HL-60 (cell line): Measurements from ENCODE around the gene TMEM151A.

ENCODE experiments used
- DNase-seq, 2 experiments: peaks; one replicate each; pipeline ENCODE4 v3.0.0-alpha.2; 2010 to 2020; ENCODE audit warnings: low read depth in 1 of 2, low spot score in 1 of 2
- H3K27ac ChIP-seq: fragments of 250-450 bp; sonication (Bioruptor Pico); replicated peaks from 2 replicates; pipeline ENCODE4 v1.5.1; 2020; ENCODE audit warnings: mild to moderate bottlenecking, moderate library complexity
- H3K27me3 ChIP-seq: fragments of 250-450 bp; sonication (Bioruptor Pico); 2 replicates; pipeline ENCODE4 v1.5.1; 2021; ENCODE audit warnings: mild to moderate bottlenecking, moderate library complexity; ENCODE audit not compliant: insufficient read depth, poor library complexity, severe bottlenecking
- H3K4me3 ChIP-seq: replicated peaks from 2 replicates; pipeline ENCODE4 v1.5.1; 2011; ENCODE audit warnings: mild to moderate bottlenecking, control low read depth, low read length; ENCODE audit not compliant: insufficient read depth
- GABPA ChIP-seq: IDR thresholded peaks from 2 replicates; pipeline ENCODE4 v1.6.1; 2012; ENCODE audit warnings: low read depth
- POLR2AphosphoS5 ChIP-seq: IDR thresholded peaks from 2 replicates; pipeline ENCODE4 v1.6.1; 2012; ENCODE audit warnings: low read depth
- SPI1 ChIP-seq: IDR thresholded peaks from 2 replicates; pipeline ENCODE4 v1.6.1; 2012; ENCODE audit warnings: low read depth, mild to moderate bottlenecking, borderline replicate concordance
- TF ChIP-seq, protein P1 (sequence below): IDR thresholded peaks from 2 replicates; pipeline ENCODE4 v1.6.1; 2012; ENCODE audit warnings: low read depth; ENCODE audit not compliant: insufficient replicate concordance
- TF ChIP-seq, protein P2 (sequence below): IDR thresholded peaks from one replicate; pipeline ENCODE4 v1.5.1; 2011; ENCODE audit warnings: low read length, control low read depth, inconsistent platforms; ENCODE audit not compliant: insufficient read depth

Gene TMEM151A

DNA sequence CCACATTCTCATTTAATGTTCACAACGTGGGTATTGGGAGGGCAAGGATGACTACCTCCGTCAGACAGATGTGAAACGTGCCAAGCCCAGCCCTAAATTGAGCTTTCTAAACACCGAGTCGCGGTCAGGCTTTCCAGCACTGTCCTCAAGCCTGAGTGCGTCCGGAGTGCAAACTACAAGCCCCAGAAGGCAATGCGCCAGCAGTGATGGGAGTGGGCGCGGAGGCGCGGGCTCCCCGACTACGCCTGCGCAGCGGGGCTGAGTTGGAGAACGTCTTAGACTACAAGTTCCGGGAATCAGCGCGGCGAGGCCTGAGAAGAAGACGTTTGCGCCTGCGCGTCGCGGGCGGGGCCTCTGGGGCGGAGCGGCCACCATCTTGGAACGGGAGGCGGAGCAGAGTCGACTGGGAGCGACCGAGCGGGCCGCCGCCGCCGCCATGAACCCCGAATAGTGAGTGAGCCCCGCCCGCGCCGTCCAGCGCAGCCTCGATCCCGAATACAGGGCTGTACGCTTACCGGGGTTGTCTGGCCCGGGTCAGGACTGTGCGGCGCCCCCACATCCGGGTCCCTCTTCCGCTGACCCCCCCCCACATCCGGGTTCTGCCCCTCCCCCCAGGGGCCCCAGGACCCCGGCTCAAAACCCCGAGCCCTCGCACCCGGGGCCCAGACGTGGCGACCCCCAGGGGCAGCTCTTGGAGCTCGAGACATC, 23.3 kb upstream of the TMEM151A start, which contains the start of gene RAB1B:
Gene RAB1B, plus strand, starts transcription at position 396 of the 708 bp plus-strand sequence. Its CDS starts 41 bp downstream, at position 437.
- DNase-seq: peak; percentile 98 to 100
- H3K27ac ChIP-seq: peak within 1 kb of the TSS; percentile 83

DNA sequence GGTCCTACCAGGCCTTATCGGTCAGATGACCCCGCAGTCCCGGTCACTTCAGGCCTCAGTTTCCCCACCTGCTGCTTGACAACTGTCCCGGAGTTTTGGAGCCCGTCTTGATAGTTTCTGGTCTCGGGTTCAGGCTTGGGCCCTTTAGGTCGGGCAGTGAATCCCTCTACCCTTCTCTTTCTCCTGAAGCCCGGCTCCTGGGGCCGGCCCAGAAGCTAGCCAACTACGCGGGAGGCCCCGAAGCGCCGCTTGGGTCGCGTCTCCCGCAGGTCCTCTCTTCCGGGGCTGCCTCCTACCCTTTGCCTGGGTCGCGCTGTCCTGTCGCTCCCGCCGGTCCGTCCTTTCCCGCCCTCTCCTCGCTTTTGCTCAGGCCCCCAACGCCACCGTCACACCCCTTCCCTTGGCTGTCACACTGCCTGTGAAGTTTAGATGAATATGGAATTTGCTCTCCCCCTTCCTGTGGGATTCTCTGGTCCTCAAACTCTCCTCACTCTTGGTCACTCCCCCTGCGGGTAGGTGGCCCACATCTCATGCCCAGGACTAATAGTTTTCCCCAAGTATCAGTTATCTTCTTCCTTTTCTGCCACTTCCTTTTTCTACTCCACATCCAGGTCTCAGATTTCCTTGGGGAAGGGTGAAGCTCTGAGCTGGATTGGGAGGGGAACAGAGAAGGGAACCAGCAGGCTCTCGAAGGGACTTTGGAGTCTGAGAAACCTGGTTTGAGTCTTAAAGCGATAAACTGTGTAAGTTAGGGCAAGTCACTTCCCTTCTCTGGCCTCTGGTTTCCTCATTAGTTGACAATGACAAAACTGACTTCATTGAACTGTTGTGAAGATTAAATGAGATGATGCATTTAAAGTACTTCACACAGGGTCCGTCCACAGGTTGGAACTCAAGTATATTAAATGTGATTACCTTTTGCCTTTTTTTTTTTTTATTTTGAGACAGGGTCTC, 22.5 kb upstream of the TMEM151A start:
- peak overlapping the region; percentile 83 for H3K27ac ChIP-seq
- TF ChIP-seq, protein P1, sequence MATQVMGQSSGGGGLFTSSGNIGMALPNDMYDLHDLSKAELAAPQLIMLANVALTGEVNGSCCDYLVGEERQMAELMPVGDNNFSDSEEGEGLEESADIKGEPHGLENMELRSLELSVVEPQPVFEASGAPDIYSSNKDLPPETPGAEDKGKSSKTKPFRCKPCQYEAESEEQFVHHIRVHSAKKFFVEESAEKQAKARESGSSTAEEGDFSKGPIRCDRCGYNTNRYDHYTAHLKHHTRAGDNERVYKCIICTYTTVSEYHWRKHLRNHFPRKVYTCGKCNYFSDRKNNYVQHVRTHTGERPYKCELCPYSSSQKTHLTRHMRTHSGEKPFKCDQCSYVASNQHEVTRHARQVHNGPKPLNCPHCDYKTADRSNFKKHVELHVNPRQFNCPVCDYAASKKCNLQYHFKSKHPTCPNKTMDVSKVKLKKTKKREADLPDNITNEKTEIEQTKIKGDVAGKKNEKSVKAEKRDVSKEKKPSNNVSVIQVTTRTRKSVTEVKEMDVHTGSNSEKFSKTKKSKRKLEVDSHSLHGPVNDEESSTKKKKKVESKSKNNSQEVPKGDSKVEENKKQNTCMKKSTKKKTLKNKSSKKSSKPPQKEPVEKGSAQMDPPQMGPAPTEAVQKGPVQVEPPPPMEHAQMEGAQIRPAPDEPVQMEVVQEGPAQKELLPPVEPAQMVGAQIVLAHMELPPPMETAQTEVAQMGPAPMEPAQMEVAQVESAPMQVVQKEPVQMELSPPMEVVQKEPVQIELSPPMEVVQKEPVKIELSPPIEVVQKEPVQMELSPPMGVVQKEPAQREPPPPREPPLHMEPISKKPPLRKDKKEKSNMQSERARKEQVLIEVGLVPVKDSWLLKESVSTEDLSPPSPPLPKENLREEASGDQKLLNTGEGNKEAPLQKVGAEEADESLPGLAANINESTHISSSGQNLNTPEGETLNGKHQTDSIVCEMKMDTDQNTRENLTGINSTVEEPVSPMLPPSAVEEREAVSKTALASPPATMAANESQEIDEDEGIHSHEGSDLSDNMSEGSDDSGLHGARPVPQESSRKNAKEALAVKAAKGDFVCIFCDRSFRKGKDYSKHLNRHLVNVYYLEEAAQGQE: no peak
- TF ChIP-seq, protein P2, sequence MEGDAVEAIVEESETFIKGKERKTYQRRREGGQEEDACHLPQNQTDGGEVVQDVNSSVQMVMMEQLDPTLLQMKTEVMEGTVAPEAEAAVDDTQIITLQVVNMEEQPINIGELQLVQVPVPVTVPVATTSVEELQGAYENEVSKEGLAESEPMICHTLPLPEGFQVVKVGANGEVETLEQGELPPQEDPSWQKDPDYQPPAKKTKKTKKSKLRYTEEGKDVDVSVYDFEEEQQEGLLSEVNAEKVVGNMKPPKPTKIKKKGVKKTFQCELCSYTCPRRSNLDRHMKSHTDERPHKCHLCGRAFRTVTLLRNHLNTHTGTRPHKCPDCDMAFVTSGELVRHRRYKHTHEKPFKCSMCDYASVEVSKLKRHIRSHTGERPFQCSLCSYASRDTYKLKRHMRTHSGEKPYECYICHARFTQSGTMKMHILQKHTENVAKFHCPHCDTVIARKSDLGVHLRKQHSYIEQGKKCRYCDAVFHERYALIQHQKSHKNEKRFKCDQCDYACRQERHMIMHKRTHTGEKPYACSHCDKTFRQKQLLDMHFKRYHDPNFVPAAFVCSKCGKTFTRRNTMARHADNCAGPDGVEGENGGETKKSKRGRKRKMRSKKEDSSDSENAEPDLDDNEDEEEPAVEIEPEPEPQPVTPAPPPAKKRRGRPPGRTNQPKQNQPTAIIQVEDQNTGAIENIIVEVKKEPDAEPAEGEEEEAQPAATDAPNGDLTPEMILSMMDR: peak; percentile 4
- peak; percentile 89 for TF ChIP-seq SPI1
- no peaks in the 10 kb centered on the region for H3K27me3 ChIP-seq
- peak; percentile 43 to 75 for DNase-seq
- H3K4me3 ChIP-seq: peak overlapping the region; percentile 97

More for the DNA sequence above, 23.3 kb upstream of the TMEM151A start, which contains the start of gene RAB1B:
- Histone ChIP-seq H3K4me3 (peak within 1 kb of the TSS; percentile 97), H3K27me3 (no peaks in the 10 kb centered on the region)
- TF ChIP-seq, protein P1: no peak
- TF ChIP-seq POLR2AphosphoS5: 0 out of 2 replicates have a peak, but pooled peaks have one; percentile 19

DNA sequence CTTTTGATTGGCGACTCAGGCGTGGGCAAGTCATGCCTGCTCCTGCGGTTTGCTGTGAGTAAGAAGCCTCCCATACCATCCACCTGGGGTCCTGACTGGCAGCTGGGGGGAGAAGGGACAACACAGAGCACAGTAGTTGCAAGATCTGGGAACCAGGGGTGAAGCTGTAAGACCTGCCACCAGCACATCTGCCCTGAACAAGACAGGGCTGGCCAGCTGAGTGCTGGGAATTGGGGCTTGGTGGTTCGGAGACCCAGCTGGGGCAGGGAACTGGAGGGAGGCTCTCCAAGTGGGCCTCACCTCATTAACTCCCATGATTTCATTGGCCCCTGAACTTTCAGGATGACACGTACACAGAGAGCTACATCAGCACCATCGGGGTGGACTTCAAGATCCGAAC, 19.9 kb upstream of the TMEM151A start:
- no peak overlapping the region for H3K27ac ChIP-seq
- H3K27me3 ChIP-seq: no peaks in the 10 kb centered on the region
- TF ChIP-seq POLR2AphosphoS5 (no peak), GABPA (no peak), SPI1 (no peak)
- TF ChIP-seq, protein P1: no peak
- TF ChIP-seq, protein P2: no peak
- no peak for DNase-seq
- H3K4me3 ChIP-seq: no peak overlapping the region
